GM19372 (cell line): ENCODE measurements around the gene INF2.

Source experiments
- ATAC-seq: cut with Tn5 transposase; IDR thresholded peaks from one replicate; pipeline ENCODE4 v1.9.1; 2021; ENCODE audit warnings: mild to moderate bottlenecking, low read depth, moderate library complexity; ENCODE audit not compliant: unreplicated experiment

Gene INF2

DNA sequence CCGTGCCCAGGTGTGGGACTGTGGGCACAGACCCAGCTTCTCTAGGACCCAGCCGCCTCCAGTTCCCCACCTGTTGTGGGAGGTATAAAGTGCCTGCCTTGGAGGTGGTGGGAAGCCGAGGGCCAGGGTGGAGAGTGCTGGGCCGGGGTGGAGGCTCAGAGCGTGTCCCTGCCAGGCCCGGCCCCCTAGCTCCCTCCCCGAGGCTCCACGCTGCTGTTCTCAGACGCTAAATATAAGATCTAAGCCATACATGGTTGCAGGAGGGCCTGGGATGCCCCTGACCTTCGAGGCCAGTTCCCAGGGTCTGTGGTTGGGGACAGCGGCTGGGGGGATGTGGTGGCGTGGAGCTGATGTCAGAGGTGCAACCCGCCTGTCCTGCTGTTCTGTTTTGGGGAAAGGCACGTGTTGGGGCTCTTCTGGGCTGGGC lies 10.8 kb downstream of the INF2 start:
- ATAC-seq, result no peak

- ATAC-seq, result no peak
Observed at GRCh38 chr14:104700747-104701217, 11.4 kb downstream of the INF2 start.

- ATAC-seq, result no peak
Observed at GRCh38 chr14:104701383-104702076, 12.1 kb downstream of the INF2 start.

GRCh38 chr14:104702106-104702505 lies 12.7 kb downstream of the INF2 start:
- ATAC-seq, result no peak

DNA sequence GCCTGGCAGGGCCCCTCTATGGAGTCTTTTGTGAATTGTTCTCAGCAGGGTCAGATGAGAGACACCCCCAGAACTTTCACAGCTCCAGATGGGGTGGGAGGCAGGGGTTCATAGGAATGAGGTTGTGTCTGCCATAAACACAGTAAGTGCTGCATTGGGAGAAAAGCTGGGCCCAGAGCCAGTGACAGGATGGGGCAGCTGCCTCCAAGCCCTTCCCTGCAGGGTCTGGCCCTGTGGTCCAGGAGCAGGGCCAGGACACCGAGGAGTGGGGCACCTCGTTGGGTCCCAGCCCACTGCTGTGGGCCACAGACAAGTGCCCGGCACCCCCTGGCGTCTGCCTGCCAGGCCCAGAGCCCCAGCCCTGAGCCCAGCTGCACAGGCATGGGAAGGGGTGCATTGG lies 13.3 kb downstream of the INF2 start:
- ATAC-seq, result no peak

- ATAC-seq, result no peak
Observed at GRCh38 chr14:104703269-104703668, 13.9 kb downstream of the INF2 start.

- no peak for ATAC-seq
Observed at GRCh38 chr14:104704252-104704651, 14.8 kb downstream of the INF2 start.

- no peak for ATAC-seq
Observed at GRCh38 chr14:104705340-104706047, 16.1 kb downstream of the INF2 start.

GRCh38 chr14:104706733-104707607 lies 17.6 kb downstream of the INF2 start:
- ATAC-seq, result no peak

DNA sequence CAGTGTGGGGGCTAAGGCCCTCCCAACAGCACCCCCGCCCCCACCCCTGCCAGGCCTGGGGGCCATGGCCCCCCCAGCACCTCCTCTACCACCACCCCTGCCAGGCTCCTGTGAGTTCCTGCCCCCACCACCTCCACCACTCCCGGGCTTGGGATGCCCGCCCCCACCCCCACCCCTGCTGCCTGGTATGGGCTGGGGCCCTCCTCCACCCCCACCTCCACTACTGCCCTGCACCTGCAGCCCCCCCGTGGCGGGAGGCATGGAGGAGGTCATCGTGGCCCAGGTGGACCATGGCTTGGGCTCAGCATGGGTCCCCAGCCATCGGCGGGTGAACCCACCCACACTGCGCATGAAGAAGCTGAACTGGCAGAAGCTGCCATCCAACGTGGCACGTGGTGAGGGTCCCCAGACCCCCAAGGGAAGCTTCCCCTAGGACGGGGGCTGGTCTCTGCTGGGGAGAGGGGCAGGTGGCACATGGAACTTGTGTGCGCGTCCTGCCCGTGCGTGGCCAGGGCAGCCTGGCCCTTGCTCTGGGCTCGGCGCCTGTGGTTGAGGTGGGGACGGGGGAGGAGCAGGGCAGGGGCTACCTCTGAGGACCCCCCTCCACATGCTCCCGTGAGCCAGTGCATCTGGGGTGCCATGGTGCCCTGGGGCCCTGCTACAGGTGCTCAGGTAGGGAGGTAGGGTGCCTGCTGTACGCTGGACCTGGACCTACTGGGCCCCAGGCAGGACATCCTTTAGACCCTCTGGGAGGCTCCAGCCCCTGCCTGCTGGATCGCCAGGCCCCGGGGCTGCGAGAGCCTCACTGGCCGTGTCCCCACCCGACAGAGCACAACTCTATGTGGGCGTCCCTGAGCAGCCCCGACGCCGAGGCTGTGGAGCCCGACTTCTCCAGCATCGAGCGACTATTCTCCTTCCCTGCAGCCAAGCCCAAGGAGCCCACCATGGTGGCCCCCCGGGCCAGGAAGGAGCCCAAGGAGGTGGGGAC lies 18.5 kb downstream of the INF2 start:
- ATAC-seq, result no peak

DNA sequence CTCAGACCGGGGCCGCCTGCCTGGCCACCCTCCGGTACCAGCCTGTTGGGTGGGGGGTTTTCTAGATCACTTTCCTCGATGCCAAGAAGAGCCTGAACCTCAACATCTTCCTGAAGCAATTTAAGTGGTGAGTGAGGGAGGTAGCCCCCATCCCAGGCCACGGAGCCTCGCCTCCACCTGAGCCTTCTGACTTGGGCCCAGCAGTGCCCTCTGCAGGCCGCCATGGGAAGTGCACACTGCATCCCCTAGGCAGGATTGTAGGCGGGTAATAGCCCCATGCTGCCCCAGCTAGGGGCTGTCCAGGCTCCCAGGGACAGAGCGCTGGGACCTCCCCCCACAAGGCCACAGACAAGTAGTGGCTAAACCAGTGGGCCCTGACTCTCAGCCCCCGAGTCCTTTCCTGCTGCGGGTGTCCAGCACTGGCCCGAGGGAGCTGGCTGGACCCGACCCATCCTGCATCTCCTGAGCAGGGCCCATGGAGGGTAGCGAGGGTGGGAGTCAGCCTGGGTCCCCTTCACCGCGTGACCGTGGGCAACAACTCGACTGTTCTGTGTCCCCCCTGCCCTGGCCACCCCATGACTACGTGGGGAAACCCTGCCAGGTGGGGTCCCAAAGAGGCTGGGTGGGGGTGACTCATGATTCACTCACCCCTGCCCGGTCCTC lies 19.3 kb downstream of the INF2 start:
- no peak for ATAC-seq

DNA sequence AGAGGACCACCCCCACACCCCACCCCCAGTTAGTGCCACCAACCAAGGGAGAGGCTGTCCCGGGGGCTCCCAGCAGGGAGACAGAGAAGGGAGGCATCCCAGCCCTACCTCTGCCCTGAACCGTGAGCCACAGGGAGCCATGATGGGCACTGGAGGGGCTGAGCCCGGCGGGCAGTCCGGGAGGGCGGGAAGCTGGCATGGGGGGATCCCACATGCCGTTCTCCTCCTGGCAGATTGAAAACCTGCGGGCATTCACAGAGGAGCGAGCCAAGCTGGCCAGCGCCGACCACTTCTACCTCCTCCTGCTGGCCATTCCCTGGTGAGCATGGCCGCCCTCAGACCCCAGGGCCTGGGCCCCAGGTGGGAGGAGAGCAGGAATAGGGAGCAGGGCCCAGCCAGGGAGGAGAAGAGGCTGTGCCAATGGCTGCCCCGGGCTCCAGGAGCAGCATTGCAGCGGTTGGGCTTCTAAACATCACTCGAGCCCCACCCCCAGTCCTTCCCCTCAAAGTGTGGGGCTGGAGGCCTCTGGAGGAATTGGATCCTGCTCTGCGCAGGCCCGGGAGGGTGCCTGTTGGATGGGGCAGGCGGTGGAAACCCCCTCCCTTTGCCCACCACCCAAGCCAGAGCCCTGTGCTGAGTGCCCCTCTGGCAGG lies 20.1 kb downstream of the INF2 start:
- no peak for ATAC-seq

- no peak for ATAC-seq
Observed at GRCh38 chr14:104710071-104710735, 20.8 kb downstream of the INF2 start.

GRCh38 chr14:104712881-104713734 lies 23.7 kb downstream of the INF2 start:
- ATAC-seq, result no peak

- ATAC-seq, result no peak
Observed at GRCh38 chr14:104714066-104714465, 24.6 kb downstream of the INF2 start.

GRCh38 chr14:104714681-104715080 lies 25.3 kb downstream of the INF2 start:
- no peak for ATAC-seq

- ATAC-seq, result no peak
Observed at GRCh38 chr14:104715416-104715815, 26.0 kb downstream of the INF2 start.
